Chondrocyte (in vitro differentiated cells): ENCODE measurements around the gene GRID2IP. TPM values are rescaled to one million over a fixed set of nuclear protein-coding genes. Genes with fewer than 3 reads are reported as not detected.
A peak's percentile ranks its signal among the peaks of the same experiment; 100 is the strongest.
"Not testable (repeated sequence)": the region's sequence is repeated elsewhere in the genome, so short reads cannot be mapped to it uniquely, and the experiment has no call there.

Experiments used
- DNase-seq: peaks from one replicate; pipeline ENCODE4 v3.0.0; 2021; ENCODE audit warnings: mixed read lengths, low spot score
- H3K27ac Mint-ChIP-seq: one replicate; pipeline ENCODE4 v1.8.0; 2021; ENCODE audit warnings: mild to moderate bottlenecking, moderate library complexity, mixed read lengths; ENCODE audit not compliant: unreplicated experiment
- H3K27me3 Mint-ChIP-seq: 2 replicates; pipeline ENCODE4 v1.8.0; 2021; ENCODE audit warnings: low read depth, mixed read lengths
- H3K36me3 Mint-ChIP-seq: 2 replicates; pipeline ENCODE4 v1.8.0; 2021; ENCODE audit warnings: low read depth, mixed read lengths
- H3K4me1 Mint-ChIP-seq: 2 replicates; pipeline ENCODE4 v1.8.0; 2021; ENCODE audit warnings: low read depth, mild to moderate bottlenecking, mixed read lengths
- H3K4me3 Mint-ChIP-seq: one replicate; pipeline ENCODE4 v1.8.0; 2021; ENCODE audit warnings: mild to moderate bottlenecking, moderate library complexity, mixed read lengths; ENCODE audit not compliant: unreplicated experiment
- H3K9me3 Mint-ChIP-seq: 2 replicates; pipeline ENCODE4 v1.8.0; 2021; ENCODE audit warnings: low read depth, mixed read lengths
- total RNA-seq: library from RNA; stranded (reverse); gene quantifications from 3 replicates; pipeline ENCODE4 v1.2.1, GENCODE V29; 2021
- TF ChIP-seq, protein P1 (sequence below): fragments of 200-600 bp; sonication (generic); IDR thresholded peaks from 2 replicates; pipeline ENCODE4 v1.5.0; 2021; ENCODE audit warnings: antibody characterized with exemption, mild to moderate bottlenecking, moderate library complexity

The GRID2IP gene
- total RNA-seq, 1 donor from 2014 or later: 0.20 TPM

DNA sequence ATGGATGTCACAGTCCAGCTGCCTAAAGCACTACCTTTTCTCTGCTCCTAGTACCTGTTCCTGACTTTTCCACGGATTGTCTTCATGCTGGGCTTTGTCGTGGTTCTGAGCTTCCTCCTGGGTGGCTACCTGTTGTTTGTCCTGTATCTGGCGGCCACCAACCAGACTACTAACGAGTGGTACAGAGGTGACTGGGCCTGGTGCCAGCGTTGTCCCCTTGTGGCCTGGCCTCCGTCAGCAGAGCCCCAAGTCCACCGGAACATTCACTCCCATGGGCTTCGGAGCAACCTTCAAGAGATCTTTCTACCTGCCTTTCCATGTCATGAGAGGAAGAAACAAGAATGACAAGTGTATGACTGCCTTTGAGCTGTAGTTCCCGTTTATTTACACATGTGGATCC, 37.3 kb upstream of the GRID2IP start:
- no peak for DNase-seq
- Mint-ChIP-seq H3K9me3 (no peaks in the 10 kb centered on the region), H3K27ac (peak overlapping the region; percentile 70), H3K4me1 (peaks cover 17% of the 10 kb centered on the region), H3K36me3 (peaks cover 22% of the 10 kb centered on the region), H3K4me3 (no peak overlapping the region), H3K27me3 (no peaks in the 10 kb centered on the region)
- TF ChIP-seq, protein P1, sequence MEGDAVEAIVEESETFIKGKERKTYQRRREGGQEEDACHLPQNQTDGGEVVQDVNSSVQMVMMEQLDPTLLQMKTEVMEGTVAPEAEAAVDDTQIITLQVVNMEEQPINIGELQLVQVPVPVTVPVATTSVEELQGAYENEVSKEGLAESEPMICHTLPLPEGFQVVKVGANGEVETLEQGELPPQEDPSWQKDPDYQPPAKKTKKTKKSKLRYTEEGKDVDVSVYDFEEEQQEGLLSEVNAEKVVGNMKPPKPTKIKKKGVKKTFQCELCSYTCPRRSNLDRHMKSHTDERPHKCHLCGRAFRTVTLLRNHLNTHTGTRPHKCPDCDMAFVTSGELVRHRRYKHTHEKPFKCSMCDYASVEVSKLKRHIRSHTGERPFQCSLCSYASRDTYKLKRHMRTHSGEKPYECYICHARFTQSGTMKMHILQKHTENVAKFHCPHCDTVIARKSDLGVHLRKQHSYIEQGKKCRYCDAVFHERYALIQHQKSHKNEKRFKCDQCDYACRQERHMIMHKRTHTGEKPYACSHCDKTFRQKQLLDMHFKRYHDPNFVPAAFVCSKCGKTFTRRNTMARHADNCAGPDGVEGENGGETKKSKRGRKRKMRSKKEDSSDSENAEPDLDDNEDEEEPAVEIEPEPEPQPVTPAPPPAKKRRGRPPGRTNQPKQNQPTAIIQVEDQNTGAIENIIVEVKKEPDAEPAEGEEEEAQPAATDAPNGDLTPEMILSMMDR: no peak

DNA sequence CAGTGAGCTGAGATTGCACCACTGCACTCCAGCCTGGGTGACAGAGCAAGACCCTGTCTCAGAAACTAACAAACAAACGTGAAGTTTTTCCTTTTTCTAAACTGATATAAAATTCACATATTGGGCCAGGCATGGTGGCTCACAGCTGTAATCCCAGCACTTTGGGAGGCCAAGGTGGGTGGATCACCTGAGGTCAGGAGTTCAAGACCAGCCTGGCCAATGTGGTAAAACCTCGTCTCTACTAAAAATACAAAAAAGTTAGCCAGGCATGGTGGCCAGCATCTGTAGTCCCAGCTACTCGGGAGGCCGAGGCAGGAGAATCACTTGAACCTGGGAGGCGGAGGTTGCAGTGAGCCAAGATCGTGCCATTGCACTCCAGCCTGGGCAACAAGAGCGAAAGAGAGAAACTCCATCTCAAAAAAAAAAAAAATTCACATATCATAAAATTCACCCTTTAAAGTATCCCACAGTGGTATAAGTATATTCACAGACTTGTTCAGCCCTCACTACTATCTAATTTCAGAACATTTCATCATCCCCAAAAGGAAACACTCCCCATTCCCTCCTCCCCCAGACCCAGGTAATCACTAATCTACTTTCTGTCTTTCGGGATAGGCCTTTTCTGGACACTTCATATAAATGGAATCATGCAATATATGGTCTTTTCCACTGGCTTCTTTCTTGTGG, 34.6 kb upstream of the GRID2IP start:
- Mint-ChIP-seq H3K27ac (peak overlapping the region; percentile 36), H3K36me3 (peaks cover 34% of the 10 kb centered on the region)
- not testable (repeated sequence) for DNase-seq, H3K9me3 Mint-ChIP-seq, H3K4me3 Mint-ChIP-seq, H3K4me1 Mint-ChIP-seq, H3K27me3 Mint-ChIP-seq

DNA sequence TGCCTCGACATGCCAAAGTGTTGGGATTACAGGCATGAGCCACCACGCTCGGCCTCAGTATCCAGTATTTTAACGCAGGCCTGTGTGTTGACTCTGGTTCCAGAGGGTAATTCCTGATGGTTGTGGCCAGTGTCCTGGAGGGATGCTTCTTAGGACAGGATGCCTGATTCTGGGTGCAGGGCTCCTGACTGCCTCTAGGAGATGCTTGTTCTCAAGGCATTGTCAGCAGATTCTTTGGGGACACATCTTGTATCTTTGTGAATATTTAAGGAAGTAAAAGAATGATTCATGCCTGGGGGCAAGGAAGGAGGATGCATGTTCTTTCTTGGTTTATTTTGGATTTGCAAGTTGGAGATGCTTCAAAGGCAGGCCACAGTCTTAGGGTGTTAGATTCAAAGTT, 28.2 kb upstream of the GRID2IP start:
- Mint-ChIP-seq H3K9me3 (no peaks in the 10 kb centered on the region), H3K4me1 (peaks cover 16% of the 10 kb centered on the region), H3K36me3 (peaks cover 19% of the 10 kb centered on the region), H3K27ac (no peak overlapping the region), H3K4me3 (no peak overlapping the region), H3K27me3 (no peaks in the 10 kb centered on the region)
- TF ChIP-seq, protein P1: peak; percentile 36
- DNase-seq: no peak

DNA sequence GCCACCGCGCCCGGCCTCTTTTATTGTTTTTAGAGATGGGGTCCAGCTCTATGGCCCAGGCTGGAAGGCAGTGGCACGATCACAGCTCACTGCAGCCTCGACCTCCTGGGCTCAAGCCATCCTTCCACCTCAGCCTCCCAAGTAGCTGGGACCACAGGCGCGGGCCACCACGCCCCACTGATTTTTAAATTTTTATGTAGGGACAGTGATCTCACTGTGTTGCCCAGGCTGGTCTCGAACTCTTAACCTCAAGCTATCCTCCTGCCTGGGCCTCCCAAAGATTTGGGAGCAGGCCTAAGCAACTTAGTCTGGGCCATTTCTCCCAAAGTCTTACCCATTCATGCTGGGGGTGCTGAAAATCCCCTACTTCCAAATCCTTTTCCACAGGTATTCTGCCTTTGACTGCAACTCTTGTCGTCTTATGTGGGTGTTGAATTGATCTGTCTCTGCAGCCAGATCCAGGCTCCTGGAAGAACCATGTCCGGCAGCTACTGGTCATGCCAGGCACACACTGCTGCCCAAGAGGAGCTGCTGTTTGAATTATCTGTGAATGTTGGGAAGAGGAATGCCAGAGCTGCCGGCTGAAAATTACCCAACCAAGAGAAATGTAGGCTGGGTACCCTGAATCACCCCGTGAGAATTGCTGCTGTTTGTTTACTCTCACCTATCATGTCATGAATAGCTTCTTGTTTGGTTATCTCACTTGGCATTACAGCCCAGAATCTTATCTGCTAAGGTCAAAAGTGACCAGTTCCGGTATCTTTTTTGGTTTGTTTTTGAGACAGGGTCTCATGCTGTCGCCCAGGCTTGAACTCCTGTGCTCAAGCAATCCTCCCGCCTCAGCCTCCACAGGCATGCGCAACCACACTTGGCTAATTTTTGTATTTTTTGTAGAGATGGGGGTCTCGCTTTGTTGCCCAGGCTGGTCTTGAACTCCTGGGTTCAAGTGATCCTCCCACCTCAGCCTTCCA, 27.1 kb upstream of the GRID2IP start:
- H3K27ac Mint-ChIP-seq: peak overlapping the region; percentile 18
- peaks cover 17% of the 10 kb centered on the region for H3K36me3 Mint-ChIP-seq
- H3K4me3 Mint-ChIP-seq: peak overlapping the region; percentile 83
- H3K27me3 Mint-ChIP-seq: no peaks in the 10 kb centered on the region
- no peaks in the 10 kb centered on the region for H3K9me3 Mint-ChIP-seq
- TF ChIP-seq, protein P1: no peak
- peaks cover 16% of the 10 kb centered on the region for H3K4me1 Mint-ChIP-seq
- DNase-seq: no peak

DNA sequence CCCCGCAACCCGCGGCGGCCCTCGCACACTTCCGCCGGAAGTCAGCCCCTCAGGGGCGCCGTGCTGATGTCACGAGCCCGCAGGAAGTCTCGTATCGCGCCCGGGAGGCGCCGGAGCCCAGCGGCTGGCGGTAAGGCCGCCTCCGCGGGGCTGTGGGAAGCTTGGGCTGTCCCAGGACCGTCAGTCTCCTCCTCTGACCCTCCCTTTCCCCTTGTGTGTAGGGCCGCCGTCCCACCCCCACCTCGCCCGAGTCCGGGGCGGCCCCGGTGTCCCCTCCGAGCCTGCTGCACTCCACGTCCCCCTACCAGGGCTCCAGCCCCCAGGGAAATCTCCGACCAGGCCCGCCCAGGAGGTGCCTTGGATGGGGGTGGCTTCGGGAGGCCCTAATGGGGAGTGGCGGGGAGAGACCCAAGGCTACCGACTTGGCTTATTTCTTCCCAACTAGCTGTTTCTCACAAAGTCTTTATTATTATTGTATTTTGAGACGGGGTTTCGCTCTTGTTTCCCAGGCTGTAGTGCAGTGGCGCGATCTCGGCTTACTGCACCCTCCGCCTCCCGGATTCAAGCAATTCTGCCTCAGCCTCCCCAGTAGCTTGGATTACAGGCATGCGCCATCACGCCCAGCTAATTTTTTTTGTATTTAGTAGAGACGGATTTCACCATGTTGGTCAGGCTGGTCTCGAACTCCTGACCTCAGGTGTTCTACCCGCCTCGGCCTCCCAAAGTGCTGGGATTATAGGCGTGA, 26.3 kb upstream of the GRID2IP start, which contains the start of gene ZDHHC4:
ZDHHC4 (plus strand) TSS at position 86 of the 745 bp plus-strand sequence. CDS start 3,108 bp downstream, outside the sequence.
- Mint-ChIP-seq H3K27ac (peak within 1 kb of the TSS; percentile 91), H3K36me3 (peaks cover 17% of the 10 kb centered on the region), H3K4me3 (peak within 1 kb of the TSS; percentile 83), H3K4me1 (peaks cover 16% of the 10 kb centered on the region), H3K27me3 (no peaks in the 10 kb centered on the region), H3K9me3 (no peaks in the 10 kb centered on the region)
- no peak for DNase-seq
- TF ChIP-seq, protein P1: peak; percentile 4
